ENCODE data around the gene TNFAIP8. TPM values are rescaled to one million over a fixed set of nuclear protein-coding genes. Genes with fewer than 3 reads are reported as not detected.

The TNFAIP8 gene
- total and polyA plus RNA-seq, 10 of the 15 experiments (the other 5 are each of a cell fraction or from before 2014, with no cell fraction given), result 124 to 324 (median 177) TPM

- TF ChIP-seq PRDM15 (CRISPR knock-in tag; IDR thresholded peaks at IDR 0.05), result no peak
- no peak for TF ChIP-seq USF2 (IDR thresholded peaks at IDR 0.05; ENCODE audit: borderline replicate concordance, low read depth, low read length)
- no peak for TF ChIP-seq CHD2 (IDR thresholded peaks at IDR 0.05; ENCODE audit: borderline replicate concordance, low read depth, low read length)
These were observed 29.8 kb downstream of the TNFAIP8 start (continued) for GRCh38 chr5:119385536-119386128.

- ChIA-PET CTCF (interaction anchor here (1.0 to 2.2 kb wide), 11 partner anchors 9 to 71 kb away, joined by 3 to 9 read pairs (median 5); no protein-coding TSS in a partner anchor), SMC1A (ENCODE audit: uncharacterized antibody, unreplicated experiment) (interaction anchor here (1.0 to 2.8 kb wide), 14 partner anchors 9 to 113 kb away, joined by 3 to 41 read pairs (median 5); partner anchors contain the start of gene TNFAIP8), POLR2A (interaction anchor here (0.6 to 1.6 kb wide), 7 partner anchors 8 to 247 kb away, joined by 3 to 5 read pairs (median 3); no protein-coding TSS in a partner anchor), RAD21 (ENCODE audit: unreplicated experiment) (interaction anchor here (0.7 to 1.9 kb wide), 7 partner anchors 17 to 71 kb away, joined by 3 to 7 read pairs (median 5); no protein-coding TSS in a partner anchor)
- H2AFZ ChIP-seq (ENCODE audit: control insufficient read depth, low read depth, low read length), result no peak overlapping the region
- in situ Hi-C loops (cut with MboI) (no loop called here), intact Hi-C loops (cut with micrococcal nuclease; ENCODE audit: unreplicated experiment) (no loop called here)
- H3K27me3 ChIP-seq (replicated peaks in 1 of 2; ENCODE audit: control insufficient read depth in 2 of 2, insufficient read depth in 2 of 2, low read length in 1 of 2), result no peaks in the 10 kb centered on the region
- peaks cover 4% of the 10 kb centered on the region; the same call in 1 of the 2 replicates for H4K20me1 ChIP-seq (ENCODE audit: control insufficient read depth, insufficient read depth)
- no TSS peak for BruUV-seq (replicated peaks)
- no peak overlapping the region for H3K4me3 ChIP-seq
- WGBS (ENCODE audit: insufficient coverage, insufficient replicate concordance, low lambda C conversion rate, missing lambda C conversion rate), result 80% methylated on average over 6 of the region's 6 CpGs
- peaks cover 49% of the 10 kb centered on the region for H3K4me1 ChIP-seq (ENCODE audit: control insufficient read depth, insufficient read depth, low read length)
- peaks cover 100% of the 10 kb centered on the region for H3K79me2 ChIP-seq (ENCODE audit: control insufficient read depth, insufficient read depth, low read length)
- no peak overlapping the region for H3K27ac ChIP-seq (ENCODE audit: control insufficient read depth, insufficient read depth)
- H3K4me2 ChIP-seq (ENCODE audit: control insufficient read depth, insufficient read depth), result no peak overlapping the region
- FAIRE-seq (no peak), ATAC-seq (no peak), DNase-seq (ENCODE audit: low read depth, low spot score) (no peak)
- no peaks in the 10 kb centered on the region for H3K9me3 ChIP-seq (replicated peaks; ENCODE audit: control insufficient read depth, insufficient read depth, low read length)
- no peak overlapping the region for H3K9ac ChIP-seq (ENCODE audit: control insufficient read depth, insufficient read depth, low read length)
- TF ChIP-seq BCLAF1 (IDR thresholded peaks at IDR 0.05), result no peak
- 0 out of 2 replicates have a peak, but pooled peaks have one; percentile 26 for TF ChIP-seq POLR2AphosphoS5 (IDR thresholded peaks at IDR 0.05; ENCODE audit: low read length)
- no peak for TF ChIP-seq PAX8 (IDR thresholded peaks at IDR 0.05)
- peak; percentile 46 for TF ChIP-seq BCL3 (IDR thresholded peaks at IDR 0.05; ENCODE audit: borderline replicate concordance, insufficient read depth, low read depth, low read length, poor library complexity, severe bottlenecking)
- H3K36me3 ChIP-seq (ENCODE audit: control insufficient read depth in 2 of 2, insufficient read depth in 2 of 2, low read length in 1 of 2), result peaks cover 0 to 16% of the 10 kb centered on the region in 2 experiments
These were observed 31.0 kb downstream of the TNFAIP8 start for GRCh38 chr5:119386596-119387344.

Measured in GM12878 (cell line).